GM13977 (cell line): ENCODE results near the gene ARHGAP15.

ENCODE experiments used
- DNase-seq: peaks from one replicate; pipeline ENCODE4 v3.0.0; 2012; ENCODE audit warnings: low spot score
- CTCF ChIP-seq: IDR thresholded peaks from 2 replicates; pipeline ENCODE4 v1.5.1; 2012; ENCODE audit warnings: mild to moderate bottlenecking, control low read depth; ENCODE audit not compliant: insufficient read depth; ENCODE audit errors: extremely low read depth, missing control alignments
- in situ Hi-C: fragments of 300-500 bp; cut with MboI; formaldehyde crosslinking; loops from one replicate; pipeline ENCODE4 v1.12.0; 2022; ENCODE audit warnings: low sequenced_read_pairs, low pct_unique_long_range_greater_than_20kb, mixed read lengths, inconsistent platforms; ENCODE audit not compliant: unreplicated experiment

ARHGAP15 gene

GRCh38 chr2:143607231-143608062 lies 478.2 kb downstream of the ARHGAP15 start:
- TF ChIP-seq CTCF = no peak
- DNase-seq = no peak
- in situ Hi-C loops = no loop called here

GRCh38 chr2:143608063-143608423 lies 478.8 kb downstream of the ARHGAP15 start:
- in situ Hi-C loops = no loop called here
- no peak for TF ChIP-seq CTCF
- no peak for DNase-seq

GRCh38 chr2:143608758-143609157 lies 479.5 kb downstream of the ARHGAP15 start:
- no peak for DNase-seq
- no peak for TF ChIP-seq CTCF
- in situ Hi-C loops = no loop called here

GRCh38 chr2:143611336-143611735 lies 482.1 kb downstream of the ARHGAP15 start:
- in situ Hi-C loops = no loop called here
- TF ChIP-seq CTCF = no peak
- DNase-seq = no peak

GRCh38 chr2:143615562-143615961 lies 486.3 kb downstream of the ARHGAP15 start:
- TF ChIP-seq CTCF = no peak
- in situ Hi-C loops = no loop called here
- DNase-seq = no peak

- no peak for TF ChIP-seq CTCF
- no peak for DNase-seq
- in situ Hi-C loops = no loop called here
Measured at GRCh38 chr2:143616452-143616851, 487.2 kb downstream of the ARHGAP15 start.
